GM19043 (cell line): ENCODE data around the gene APOL3.
"Not testable (repeated sequence)": the region's sequence is repeated elsewhere in the genome, so short reads cannot be mapped to it uniquely, and the experiment has no call there.

Experiments
- ATAC-seq: cut with Tn5 transposase; IDR thresholded peaks from one replicate; pipeline ENCODE4 v1.9.1; 2021; ENCODE audit warnings: low read depth; ENCODE audit not compliant: unreplicated experiment

APOL3 gene

GRCh38 chr22:36194385-36194784 is 33.8 kb upstream of the APOL3 start:
- no peak for ATAC-seq

- no peak for ATAC-seq
Measured at GRCh38 chr22:36193577-36193976, 33.0 kb upstream of the APOL3 start.

- no peak for ATAC-seq
Measured at GRCh38 chr22:36193171-36193570, 32.6 kb upstream of the APOL3 start.

- no peak for ATAC-seq
Measured at GRCh38 chr22:36192542-36192941, 32.0 kb upstream of the APOL3 start.

GRCh38 chr22:36191106-36191836 is 30.7 kb upstream of the APOL3 start:
- no peak for ATAC-seq

- not testable (repeated sequence) for ATAC-seq
Measured at GRCh38 chr22:36187862-36188261, 27.3 kb upstream of the APOL3 start.

GRCh38 chr22:36185828-36186624 is 25.5 kb upstream of the APOL3 start:
- ATAC-seq = no peak

GRCh38 chr22:36184433-36185025 is 24.0 kb upstream of the APOL3 start:
- no peak for ATAC-seq

- no peak for ATAC-seq
Measured at GRCh38 chr22:36183446-36183845, 22.9 kb upstream of the APOL3 start.

GRCh38 chr22:36182857-36183256 is 22.3 kb upstream of the APOL3 start:
- no peak for ATAC-seq

- no peak for ATAC-seq
Measured at GRCh38 chr22:36182056-36182455, 21.5 kb upstream of the APOL3 start.

- ATAC-seq = no peak
Measured at GRCh38 chr22:36180928-36181327, 20.4 kb upstream of the APOL3 start.

- no peak for ATAC-seq
Measured at GRCh38 chr22:36180038-36180880, 19.7 kb upstream of the APOL3 start.

GRCh38 chr22:36177160-36177559 is 16.6 kb upstream of the APOL3 start:
- no peak for ATAC-seq

- no peak for ATAC-seq
Measured at GRCh38 chr22:36175892-36176291, 15.3 kb upstream of the APOL3 start.

- no peak for ATAC-seq
Measured at GRCh38 chr22:36171941-36172340, 11.4 kb upstream of the APOL3 start.

- no peak for ATAC-seq
Measured at GRCh38 chr22:36166518-36167220, 6.1 kb upstream of the APOL3 start.

- ATAC-seq = no peak
Measured at GRCh38 chr22:36166086-36166485, 5.5 kb upstream of the APOL3 start.

GRCh38 chr22:36165141-36165540 is 4.6 kb upstream of the APOL3 start:
- ATAC-seq = no peak

- ATAC-seq = no peak
Measured at GRCh38 chr22:36164621-36165020, 4.1 kb upstream of the APOL3 start.
